ENCODE measurements around the gene LRRC8D. TPM values are rescaled to one million over a fixed set of nuclear protein-coding genes. Genes with fewer than 3 reads are reported as not detected.

Gene LRRC8D
- total and polyA plus RNA-seq, 9 of the 15 experiments (the other 6 are each of a cell fraction or from before 2014, with no cell fraction given), result 3.4 to 53.9 (median 15.9) TPM

GRCh38 chr1:89904219-89904980 lies 83.6 kb downstream of the LRRC8D start (continued):
- TF ChIP-seq, protein P1, sequence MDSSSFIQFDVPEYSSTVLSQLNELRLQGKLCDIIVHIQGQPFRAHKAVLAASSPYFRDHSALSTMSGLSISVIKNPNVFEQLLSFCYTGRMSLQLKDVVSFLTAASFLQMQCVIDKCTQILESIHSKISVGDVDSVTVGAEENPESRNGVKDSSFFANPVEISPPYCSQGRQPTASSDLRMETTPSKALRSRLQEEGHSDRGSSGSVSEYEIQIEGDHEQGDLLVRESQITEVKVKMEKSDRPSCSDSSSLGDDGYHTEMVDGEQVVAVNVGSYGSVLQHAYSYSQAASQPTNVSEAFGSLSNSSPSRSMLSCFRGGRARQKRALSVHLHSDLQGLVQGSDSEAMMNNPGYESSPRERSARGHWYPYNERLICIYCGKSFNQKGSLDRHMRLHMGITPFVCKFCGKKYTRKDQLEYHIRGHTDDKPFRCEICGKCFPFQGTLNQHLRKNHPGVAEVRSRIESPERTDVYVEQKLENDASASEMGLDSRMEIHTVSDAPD (CRISPR knock-in tag; IDR thresholded peaks at IDR 0.05), result no peak
- no peak for TF ChIP-seq EHMT2 (IDR thresholded peaks at IDR 0.05)
- no peak for TF ChIP-seq MTA3 (IDR thresholded peaks at IDR 0.05; ENCODE audit: borderline replicate concordance)
- no peak for TF ChIP-seq POLR2A (conservative IDR thresholded peaks at IDR 0.05)
- TF ChIP-seq PATZ1 (CRISPR knock-in tag; IDR thresholded peaks at IDR 0.05; ENCODE audit: borderline replicate concordance), result no peak
- no peak for TF ChIP-seq SIN3B (IDR thresholded peaks at IDR 0.05; ENCODE audit: low read depth)
- no peak for TF ChIP-seq PHF21A (IDR thresholded peaks at IDR 0.05; ENCODE audit: borderline replicate concordance, low read depth)
- TF ChIP-seq ZBTB11 (CRISPR knock-in tag; IDR thresholded peaks at IDR 0.05), result peak in 1 of 3 experiments; percentile 41; a peak in 1 of 6 replicates
- peak; percentile 46; the same call in 1 of the 2 replicates for TF ChIP-seq CTBP1 (IDR thresholded peaks at IDR 0.05; ENCODE audit: borderline replicate concordance)
- TF ChIP-seq XRCC3 (IDR thresholded peaks at IDR 0.05), result no peak
- TF ChIP-seq ZNF444 (CRISPR knock-in tag; IDR thresholded peaks at IDR 0.05), result no peak
- no peak for TF ChIP-seq ZNF77 (CRISPR knock-in tag; IDR thresholded peaks at IDR 0.05)
- no peak for TF ChIP-seq ZNF217 (CRISPR knock-in tag; IDR thresholded peaks at IDR 0.05)
- no peak for TF ChIP-seq ZNF655 (CRISPR knock-in tag; IDR thresholded peaks at IDR 0.05)
- TF ChIP-seq ZNF347 (CRISPR knock-in tag; IDR thresholded peaks at IDR 0.05; ENCODE audit: low read depth), result no peak
- no peak for TF ChIP-seq ZNF436 (CRISPR knock-in tag; IDR thresholded peaks at IDR 0.05)
- TF ChIP-seq, protein P2, sequence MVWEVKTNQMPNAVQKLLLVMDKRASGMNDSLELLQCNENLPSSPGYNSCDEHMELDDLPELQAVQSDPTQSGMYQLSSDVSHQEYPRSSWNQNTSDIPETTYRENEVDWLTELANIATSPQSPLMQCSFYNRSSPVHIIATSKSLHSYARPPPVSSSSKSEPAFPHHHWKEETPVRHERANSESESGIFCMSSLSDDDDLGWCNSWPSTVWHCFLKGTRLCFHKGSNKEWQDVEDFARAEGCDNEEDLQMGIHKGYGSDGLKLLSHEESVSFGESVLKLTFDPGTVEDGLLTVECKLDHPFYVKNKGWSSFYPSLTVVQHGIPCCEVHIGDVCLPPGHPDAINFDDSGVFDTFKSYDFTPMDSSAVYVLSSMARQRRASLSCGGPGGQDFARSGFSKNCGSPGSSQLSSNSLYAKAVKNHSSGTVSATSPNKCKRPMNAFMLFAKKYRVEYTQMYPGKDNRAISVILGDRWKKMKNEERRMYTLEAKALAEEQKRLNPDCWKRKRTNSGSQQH (CRISPR knock-in tag; IDR thresholded peaks at IDR 0.05), result no peak
- TF ChIP-seq FUS (optimal IDR thresholded peaks at IDR 0.05; ENCODE audit: low read depth, low read length), result no peak
- TF ChIP-seq BCOR (IDR thresholded peaks at IDR 0.05), result no peak
- no peak for TF ChIP-seq MIER1 (IDR thresholded peaks at IDR 0.05; ENCODE audit: low read depth)
